Ovary (tissue), 9 donors: ENCODE data around the gene FTHL17. TPM values are rescaled to one million over a fixed set of nuclear protein-coding genes. Genes with fewer than 3 reads are reported as not detected.

Experiments
- DNase-seq, 5 donors: peaks; one replicate each; pipeline ENCODE4 v3.0.0-alpha.2; 2019 to 2020
- H3K27ac ChIP-seq, 2 donors: fragments of 200-600 bp; one replicate each; pipeline versions ENCODE4 v1.5.1 to v1.8.0; 2019 to 2022
- H3K27me3 ChIP-seq: fragments of 200-600 bp; one replicate; pipeline ENCODE4 v1.8.0; 2022
- H3K36me3 ChIP-seq: fragments of 200-600 bp; sonication (generic); one replicate; pipeline ENCODE4 v1.5.1; 2019
- H3K4me1 ChIP-seq: one replicate; pipeline ENCODE4 v1.8.1; 2013; ENCODE audit warnings: mild to moderate bottlenecking, moderate library complexity; ENCODE audit not compliant: insufficient read depth
- H3K4me3 ChIP-seq: fragments of 200-600 bp; sonication (generic); one replicate; pipeline ENCODE4 v1.5.1; 2017
- H3K9me3 ChIP-seq, 2 donors: fragments of 200-600 bp in 1 of 2; sonication (generic) in 1 of 2; one replicate each; pipeline versions ENCODE4 v1.5.1 to v1.8.1; 2013 to 2019; ENCODE audit warnings: mild to moderate bottlenecking in 1 of 2, moderate library complexity in 1 of 2
- CTCF ChIP-seq, 3 donors: fragments of 450-650 bp in 2 of 3; fragments of 200-600 bp in 1 of 3; IDR thresholded peaks; one replicate each; pipeline versions ENCODE4 v1.5.1 to v1.8.0; 2016 to 2022; ENCODE audit warnings: antibody characterized with exemption in 3 of 3, mild to moderate bottlenecking in 1 of 3
- EP300 ChIP-seq: sonication (generic); formaldehyde crosslinking; IDR thresholded peaks from one replicate; pipeline ENCODE4 v1.6.1; 2017; ENCODE audit warnings: antibody characterized with exemption
- POLR2A ChIP-seq: fragments of 450-650 bp; IDR thresholded peaks from one replicate; pipeline ENCODE4 v1.6.1; 2017; ENCODE audit warnings: antibody characterized with exemption, mild to moderate bottlenecking, moderate library complexity
- WGBS, 3 donors: extraction: QIAGEN DNeasy Blood & Tissue Kit in 1 of 3; methylation state at CpG; one replicate each; pipeline versions ENCODE4 v1.1.5 to v1.1.7; 2013 to 2017; 5-methylcytosine and 5-hydroxymethylcytosine counted together
- intact Hi-C, 4 donors: fragments of 100-400 bp; cut with DNase I; formaldehyde crosslinking; loops; one replicate each; pipeline versions ENCODE4 v1.11.0 to v1.15.1; 2022 to 2023
- polyA plus RNA-seq, 2 donors: library from polyadenylated mRNA; stranded (reverse); fragments of 200-250 nt in 1 of 2; fragments of 350-450 nt in 1 of 2; fragmentation: Illumina TruSeq in 1 of 2; extraction: RNeasy Lipid Tissue Mini Kit (QIAGEN cat#74804) in 1 of 2; gene quantifications; one replicate each; pipeline ENCODE4 v1.2.3, GENCODE V29; 2013 to 2014
- total RNA-seq, 7 donors: library from RNA; depleted of rRNA in 2 of 7; stranded (reverse); fragments of >200 nt in 2 of 7; fragmentation: NEBNext Ultra II Directional in 3 of 7; extraction: Animal tissue kit (Norgen Biotek cat#: 25700) in 3 of 7; gene quantifications; one replicate each; pipeline versions ENCODE4 v1.1.0 to v1.2.4, GENCODE V29; 2016 to 2023
- donor health status: DM: no; HTN: no; CAD: no; lungs with moderate emphysema.
- donor health status: DM: no; HTN: no; CAD: no.
- donor health status: Bipolar disorder and iron deficiency.
- donor health status: DM: yes; HTN: yes; CAD: no.
- donor health status: DM: no; HTN: no; CAD: no.
- donor health status: DM: yes; HTN: yes; CAD: no.

Gene FTHL17
- total and polyA plus RNA-seq, 9 donors, result not detected

- 23 to 28% (median 26%) methylated on average over 6 of the region's 6 CpGs for WGBS, 3 donors
- Histone ChIP-seq H3K27ac (no peak overlapping the region), H3K9me3 (no peaks in the 10 kb centered on the region), H3K27me3 (no peaks in the 10 kb centered on the region), H3K36me3 (no peaks in the 10 kb centered on the region), H3K4me1 (no peaks in the 10 kb centered on the region), H3K4me3 (no peak overlapping the region)
- intact Hi-C loops, result loop anchor here in 2 of 4 donors (5.0 to 10.0 kb wide), 2 partner anchors 616 to 619 kb away; no protein-coding TSS in a partner anchor
- peak in 4 of 5 donors; percentile 14 to 47 (median 25) for DNase-seq
- no peak for TF ChIP-seq POLR2A
- peak in 2 of 3 donors; percentile 28 to 49 for TF ChIP-seq CTCF (IDR thresholded peaks at IDR 0.05)
- no peak for TF ChIP-seq EP300
These were observed 33.1 kb downstream of the FTHL17 start for GRCh38 chrX:31038575-31039326.

- Histone ChIP-seq H3K4me3 (no peak overlapping the region), H3K36me3 (no peaks in the 10 kb centered on the region), H3K27ac (no peak overlapping the region), H3K27me3 (no peaks in the 10 kb centered on the region), H3K9me3 (no peaks in the 10 kb centered on the region), H3K4me1 (no peaks in the 10 kb centered on the region)
- TF ChIP-seq CTCF (IDR thresholded peaks at IDR 0.05) (peak in 1 of 3 donors; percentile 23), POLR2A (no peak)
- 23 to 38% (median 32%) methylated on average over 3 of the region's 3 CpGs for WGBS, 3 donors
- intact Hi-C loops, result loop anchor here in 2 of 4 donors (5.0 to 10.0 kb wide), 2 partner anchors 618 to 620 kb away; no protein-coding TSS in a partner anchor
- DNase-seq, result peak in 4 of 5 donors; percentile 16 to 35 (median 23)
These were observed 34.9 kb downstream of the FTHL17 start for GRCh38 chrX:31036895-31037294.

GRCh38 chrX:31027351-31027750 is 44.5 kb downstream of the FTHL17 start:
- no peaks in the 10 kb centered on the region for H3K9me3 ChIP-seq
- intact Hi-C loops, result no loop called here
- H3K4me3 ChIP-seq, result no peak overlapping the region
- no peaks in the 10 kb centered on the region for H3K27me3 ChIP-seq
- no peak overlapping the region for H3K27ac ChIP-seq
- H3K4me1 ChIP-seq, result no peaks in the 10 kb centered on the region
- no peak for DNase-seq
- no peak for TF ChIP-seq CTCF (IDR thresholded peaks at IDR 0.05)
- no peak for TF ChIP-seq EP300
- no peak for TF ChIP-seq POLR2A
- H3K36me3 ChIP-seq, result no peaks in the 10 kb centered on the region

- intact Hi-C loops, result no loop called here
- Histone ChIP-seq H3K4me3 (no peak overlapping the region), H3K27me3 (no peaks in the 10 kb centered on the region), H3K9me3 (no peaks in the 10 kb centered on the region), H3K4me1 (no peaks in the 10 kb centered on the region), H3K36me3 (no peaks in the 10 kb centered on the region), H3K27ac (no peak overlapping the region)
- WGBS, 3 donors, result 85 to 100% (median 93%) methylated on average over 1 of the region's 1 CpG
- TF ChIP-seq POLR2A (no peak), CTCF (IDR thresholded peaks at IDR 0.05) (no peak), EP300 (no peak)
- no peak for DNase-seq
These were observed 47.0 kb downstream of the FTHL17 start for GRCh38 chrX:31024866-31025265.
